ENCODE data around the gene KCNMA1. TPM values are rescaled to one million over a fixed set of nuclear protein-coding genes. Genes with fewer than 3 reads are reported as not detected.

Gene KCNMA1
- total and polyA plus RNA-seq, 2 donors (not counting 1 experiment from before 2014, with no cell fraction given) = 0.82 to 3.1 TPM

- Histone ChIP-seq H3K4me3 (ENCODE audit: control extremely low read depth in 1 of 5, extremely low read depth in 1 of 5, insufficient read depth in 1 of 5, low read depth in 2 of 5, low read length in 4 of 5) (no peak overlapping the region), H3K4me2 (replicated peaks; ENCODE audit: low read depth, low read length, poor library complexity, severe bottlenecking) (no peak overlapping the region), H3K4me1 (ENCODE audit: control insufficient read depth in 2 of 2, insufficient read depth in 2 of 2, low read length in 2 of 2) (no peaks in the 10 kb centered on the region), H3K9ac (ENCODE audit: low read length) (no peak overlapping the region), H2AFZ (ENCODE audit: insufficient read depth, low read depth, low read length, poor library complexity, severe bottlenecking) (no peak overlapping the region), H3K36me3 (replicated peaks in 1 of 2; ENCODE audit: control extremely low read depth in 1 of 2, control insufficient read depth in 1 of 2, extremely low read depth in 1 of 2, insufficient read depth in 2 of 2, low read length in 1 of 2) (no peaks in the 10 kb centered on the region), H4K20me1 (ENCODE audit: control insufficient read depth, insufficient read depth, low read length, poor library complexity, severe bottlenecking) (no peaks in the 10 kb centered on the region), H3K27me3 (replicated peaks in 1 of 4; ENCODE audit: control extremely low read depth in 1 of 4, control insufficient read depth in 3 of 4, insufficient read depth in 4 of 4, low read length in 3 of 4) (peaks cover 0 to 2% (median 0%) of the 10 kb centered on the region in 4 experiments), H3K79me2 (ENCODE audit: control insufficient read depth, insufficient read depth, low read length) (no peaks in the 10 kb centered on the region), H3K9me3 (ENCODE audit: control extremely low read depth in 1 of 3, control insufficient read depth in 2 of 3, insufficient read depth in 1 of 3, low read length in 2 of 3) (peaks cover 0 to 1% (median 0%) of the 10 kb centered on the region in 3 donors), H3K27ac (ENCODE audit: low read length in 2 of 2) (no peak overlapping the region)
- Mint-ChIP-seq H3K27ac (no peak overlapping the region), H3K9me3 (ENCODE audit: insufficient read depth) (no peaks in the 10 kb centered on the region), H3K27me3 (no peaks in the 10 kb centered on the region), H3K4me3 (no peak overlapping the region), H3K4me1 (no peaks in the 10 kb centered on the region)
- no peak for ATAC-seq (ENCODE audit: low read depth)
- no peak for DNase-seq
- WGBS (ENCODE audit: insufficient coverage) = no CpG with 5 or more reads among the region's 3 CpGs
- TF ChIP-seq CTCF (IDR thresholded peaks at IDR 0.05) (no peak), EZH2 (IDR thresholded peaks at IDR 0.05; ENCODE audit: borderline replicate concordance, insufficient read depth, low read depth, low read length, poor library complexity, severe bottlenecking) (no peak)
- intact Hi-C loops (cut with micrococcal nuclease) = no loop called here
- ChIA-PET CTCF (no interaction called here), POLR2A (no interaction called here)
Measured at GRCh38 chr10:77231884-77232610, 405.6 kb downstream of the KCNMA1 start.

- H3K79me2 ChIP-seq (ENCODE audit: control insufficient read depth, insufficient read depth, low read length) = no peaks in the 10 kb centered on the region
- no peak for TF ChIP-seq EZH2 (IDR thresholded peaks at IDR 0.05; ENCODE audit: borderline replicate concordance, insufficient read depth, low read depth, low read length, poor library complexity, severe bottlenecking)
- TF ChIP-seq CTCF (IDR thresholded peaks at IDR 0.05) = no peak
- Mint-ChIP-seq H3K4me3 (no peak overlapping the region), H3K27me3 (no peaks in the 10 kb centered on the region), H3K27ac (no peak overlapping the region), H3K9me3 (ENCODE audit: insufficient read depth) (no peaks in the 10 kb centered on the region), H3K4me1 (no peaks in the 10 kb centered on the region)
- H2AFZ ChIP-seq (ENCODE audit: insufficient read depth, low read depth, low read length, poor library complexity, severe bottlenecking) = no peak overlapping the region
- ChIA-PET CTCF (no interaction called here), POLR2A (no interaction called here)
- H3K36me3 ChIP-seq (replicated peaks in 1 of 2; ENCODE audit: control extremely low read depth in 1 of 2, control insufficient read depth in 1 of 2, extremely low read depth in 1 of 2, insufficient read depth in 2 of 2, low read length in 1 of 2) = no peaks in the 10 kb centered on the region
- WGBS (ENCODE audit: insufficient coverage) = 96% methylated on average over 3 of the region's 3 CpGs
- intact Hi-C loops (cut with micrococcal nuclease) = no loop called here
- H3K4me3 ChIP-seq (ENCODE audit: control extremely low read depth in 1 of 5, extremely low read depth in 1 of 5, insufficient read depth in 1 of 5, low read depth in 2 of 5, low read length in 4 of 5) = no peak overlapping the region
- no peak for DNase-seq
- no peak overlapping the region for H3K9ac ChIP-seq (ENCODE audit: low read length)
- H4K20me1 ChIP-seq (ENCODE audit: control insufficient read depth, insufficient read depth, low read length, poor library complexity, severe bottlenecking) = no peaks in the 10 kb centered on the region
- peaks cover 0 to 1% (median 0%) of the 10 kb centered on the region in 3 donors for H3K9me3 ChIP-seq (ENCODE audit: control extremely low read depth in 1 of 3, control insufficient read depth in 2 of 3, insufficient read depth in 1 of 3, low read length in 2 of 3)
- no peaks in the 10 kb centered on the region for H3K4me1 ChIP-seq (ENCODE audit: control insufficient read depth in 2 of 2, insufficient read depth in 2 of 2, low read length in 2 of 2)
- H3K27me3 ChIP-seq (replicated peaks in 1 of 4; ENCODE audit: control extremely low read depth in 1 of 4, control insufficient read depth in 3 of 4, insufficient read depth in 4 of 4, low read length in 3 of 4) = peaks cover 0 to 2% (median 0%) of the 10 kb centered on the region in 4 experiments
- no peak for ATAC-seq (ENCODE audit: low read depth)
- H3K27ac ChIP-seq (ENCODE audit: low read length in 2 of 2) = no peak overlapping the region
- no peak overlapping the region for H3K4me2 ChIP-seq (replicated peaks; ENCODE audit: low read depth, low read length, poor library complexity, severe bottlenecking)
Measured at GRCh38 chr10:77231375-77231774, 406.2 kb downstream of the KCNMA1 start.

All from B cell (primary cell).